GM12878 (cell line): ENCODE measurements around the gene OSBPL7. TPM values are rescaled to one million over a fixed set of nuclear protein-coding genes. Genes with fewer than 3 reads are reported as not detected.

Experiments used
- ATAC-seq: fragments of 200-7000 bp; cut with Tn5 transposase; 3 replicates; pipeline ENCODE4 v1.9.1; 2020; ENCODE audit warnings: mild to moderate bottlenecking, moderate library complexity
- BruUV-seq: library from RNA; stranded (reverse); fragments of 400-500 nt; replicated peaks from 2 replicates; lab custom pipeline; 2021; lab: Mats Ljungman, UMichigan
- CTCF ChIA-PET: fragments of 300-600 bp; sonication (Branson Sonifier 250); formaldehyde crosslinking; extraction: SDS; loops from one replicate; lab custom pipeline; 2021; ENCODE audit warnings: inconsistent platforms; lab: Yijun Ruan, JAX
- POLR2A ChIA-PET: fragments of 350-600 bp; formaldehyde crosslinking; extraction: SDS; loops from one replicate; lab custom pipeline; 2021; ENCODE audit warnings: inconsistent platforms; lab: Charles Lee
- RAD21 ChIA-PET: fragments of 300-600 bp; sonication (Branson Sonifier 250); formaldehyde crosslinking; loops from one replicate; lab custom pipeline; 2023; ENCODE audit warnings: antibody characterized with exemption; ENCODE audit not compliant: unreplicated experiment; lab: Charles Lee
- SMC1A ChIA-PET: fragments of 300-600 bp; sonication (Branson Sonifier 250); formaldehyde crosslinking; loops from one replicate; lab custom pipeline; 2023; ENCODE audit not compliant: unreplicated experiment, uncharacterized antibody; lab: Charles Lee
- DNase-seq: peaks from one replicate; pipeline ENCODE4 v3.0.0-alpha.2; 2011; ENCODE audit warnings: low read depth, low spot score
- FAIRE-seq: peaks from 3 replicates; lab custom pipeline; 2011; peaks lifted over from hg19 to GRCh38; lab: Jason Lieb, UNC
- H2AFZ ChIP-seq: 2 replicates; pipeline ENCODE4 v1.6.0; 2011; ENCODE audit warnings: low read depth, low read length, control low read depth; ENCODE audit not compliant: control insufficient read depth
- H3K27ac ChIP-seq: 2 replicates; pipeline ENCODE4 v1.5.1; 2011; ENCODE audit warnings: control low read depth; ENCODE audit not compliant: control insufficient read depth, insufficient read depth
- H3K27me3 ChIP-seq, 2 experiments: replicated peaks in 1 of 2; 2 replicates each; pipeline versions ENCODE4 v1.6.0 to v1.6.1; 2011; ENCODE audit warnings: low read length in 1 of 2; ENCODE audit not compliant: control insufficient read depth in 2 of 2, insufficient read depth in 2 of 2
- H3K36me3 ChIP-seq, 2 experiments: 2 replicates each; pipeline ENCODE4 v1.5.1; 2011; ENCODE audit warnings: low read length in 1 of 2; ENCODE audit not compliant: control insufficient read depth in 2 of 2, insufficient read depth in 2 of 2
- H3K4me1 ChIP-seq: 2 replicates; pipeline ENCODE4 v1.6.1; 2011; ENCODE audit warnings: mild to moderate bottlenecking, low read length, moderate library complexity, mixed read lengths; ENCODE audit not compliant: control insufficient read depth, insufficient read depth
- H3K4me2 ChIP-seq: 2 replicates; pipeline ENCODE4 v1.6.0; 2011; ENCODE audit warnings: control low read depth; ENCODE audit not compliant: control insufficient read depth, insufficient read depth
- H3K4me3 ChIP-seq: fragments of 200-600 bp; sonication (generic); 2 replicates; pipeline ENCODE4 v1.5.1; 2016
- H3K79me2 ChIP-seq: 2 replicates; pipeline ENCODE4 v1.6.0; 2011; ENCODE audit warnings: low read length; ENCODE audit not compliant: control insufficient read depth, insufficient read depth
- H3K9ac ChIP-seq: 2 replicates; pipeline ENCODE4 v1.8.0; 2011; ENCODE audit warnings: low read length, control low read depth, mixed read lengths; ENCODE audit not compliant: control insufficient read depth, insufficient read depth
- H3K9me3 ChIP-seq: replicated peaks from 3 replicates; pipeline ENCODE4 v1.5.1; 2011; ENCODE audit warnings: mild to moderate bottlenecking, low read length; ENCODE audit not compliant: control insufficient read depth, insufficient read depth
- H4K20me1 ChIP-seq: 2 replicates; pipeline ENCODE4 v1.6.0; 2011; ENCODE audit not compliant: control insufficient read depth, insufficient read depth
- CREM ChIP-seq: IDR thresholded peaks from 2 replicates; pipeline ENCODE4 v1.6.1; 2014; ENCODE audit warnings: antibody characterized with exemption, low read depth
- ETV6 ChIP-seq, 2 experiments: fragments of 450-650 bp in 1 of 2; IDR thresholded peaks in 1 of 2; conservative IDR thresholded peaks in 1 of 2; 2 replicates each; pipeline ENCODE4 v1.6.1; 2014; ENCODE audit warnings: antibody characterized with exemption in 1 of 2, borderline replicate concordance in 1 of 2, low read depth in 1 of 2, mild to moderate bottlenecking in 1 of 2, moderate library complexity in 1 of 2
- GABPA ChIP-seq: IDR thresholded peaks from 2 replicates; pipeline ENCODE4 v1.6.1; 2014; ENCODE audit warnings: antibody characterized with exemption, low read depth, mild to moderate bottlenecking, inconsistent platforms
- GATAD2B ChIP-seq: fragments of 450-650 bp; conservative IDR thresholded peaks from 2 replicates; pipeline ENCODE4 v1.6.1; 2017; ENCODE audit warnings: low read depth, mild to moderate bottlenecking, moderate library complexity
- LARP7 ChIP-seq: fragments of 450-650 bp; IDR thresholded peaks from 2 replicates; pipeline ENCODE4 v1.6.1; 2017; ENCODE audit warnings: mild to moderate bottlenecking
- MEF2B ChIP-seq: fragments of 450-650 bp; IDR thresholded peaks from 2 replicates; pipeline ENCODE4 v1.6.1; 2018; ENCODE audit warnings: mild to moderate bottlenecking, moderate library complexity; ENCODE audit not compliant: partially characterized antibody, poor library complexity, severe bottlenecking
- MYB ChIP-seq: fragments of 150-350 bp; IDR thresholded peaks from 2 replicates; pipeline ENCODE4 v1.6.1; 2014; ENCODE audit warnings: mild to moderate bottlenecking, low read depth, low read length, borderline replicate concordance
- NFYB ChIP-seq: IDR thresholded peaks from 2 replicates; pipeline ENCODE4 v1.6.1; 2011; ENCODE audit warnings: low read depth, mild to moderate bottlenecking, low read length, improper control_type of control experiment, moderate library complexity; ENCODE audit not compliant: insufficient read depth
- ZNF207 ChIP-seq: fragments of 450-650 bp; IDR thresholded peaks from 2 replicates; pipeline ENCODE4 v1.6.1; 2014; ENCODE audit warnings: antibody characterized with exemption, mild to moderate bottlenecking, borderline replicate concordance
- ZSCAN29 ChIP-seq: fragments of 450-650 bp; IDR thresholded peaks from 2 replicates; pipeline ENCODE4 v1.6.1; 2017; ENCODE audit warnings: mild to moderate bottlenecking, moderate library complexity
- WGBS: methylation state at CpG from one replicate; pipeline ENCODE4 v1.1.6; 2016; ENCODE audit warnings: low lambda C conversion rate; ENCODE audit not compliant: insufficient replicate concordance, insufficient coverage; ENCODE audit errors: missing lambda C conversion rate; 5-methylcytosine and 5-hydroxymethylcytosine counted together
- in situ Hi-C: fragments of 300-500 bp; cut with MboI; formaldehyde crosslinking; loops from 9 replicates; pipeline ENCODE4 v1.14.3; 2018; ENCODE audit warnings: mixed read lengths
- intact Hi-C: fragments of 100-400 bp; cut with micrococcal nuclease; formaldehyde crosslinking; loops from one replicate; pipeline ENCODE4 v1.14.2; 2022; ENCODE audit not compliant: unreplicated experiment
- polyA plus RNA-seq, 11 experiments: library from polyadenylated mRNA; depleted of rRNA in 4 of 11; unstranded in 6 of 11; stranded (reverse) in 5 of 11; fragments of >200 nt; fragmentation: Nextera tagmentation in 4 of 11; fragmentation: Illumina TruSeq in 1 of 11; extraction: Ambion mirVana in 4 of 11; extraction: Trizol in 1 of 11; gene quantifications; 1 replicate in 1 of 11; 2 replicates in 10 of 11; pipeline versions ENCODE4 v1.2.1 to v1.2.3, GENCODE V29; 2011 to 2016; ENCODE audit warnings: inconsistent platforms in 2 of 11, missing spikeins in 2 of 11, low read depth in 1 of 11
- total RNA-seq, 4 experiments: library from RNA; depleted of rRNA in 3 of 4; stranded (reverse); fragments of >200 nt in 3 of 4; fragmentation: Illumina TruSeq in 1 of 4; extraction: Trizol in 1 of 4; gene quantifications; 2 replicates each; pipeline versions ENCODE4 v1.2.1 to v1.2.3, GENCODE V29; 2013 to 2021
- TF ChIP-seq, protein P1 (sequence below): fragments of 450-650 bp; IDR thresholded peaks from 2 replicates; pipeline ENCODE4 v1.6.1; 2016; ENCODE audit warnings: mild to moderate bottlenecking
- TF ChIP-seq, protein P2 (sequence below): fragments of 150-350 bp; IDR thresholded peaks from 2 replicates; pipeline ENCODE4 v1.6.1; 2016; ENCODE audit warnings: low read depth, low read length
- TF ChIP-seq, protein P3 (sequence below): fragments of 450-650 bp; IDR thresholded peaks from 2 replicates; pipeline ENCODE4 v1.6.1; 2017; ENCODE audit warnings: mild to moderate bottlenecking, moderate library complexity

Gene OSBPL7
- total and polyA plus RNA-seq, 10 of the 15 experiments (the other 5 are each of a cell fraction or from before 2014, with no cell fraction given) = 0.50 to 16.1 (median 6.7) TPM

GRCh38 chr17:47813512-47814031, 8.0 kb downstream of the OSBPL7 start (continued):
- no peak for TF ChIP-seq MEF2B
- no peak for TF ChIP-seq MYB
- TF ChIP-seq LARP7 = no peak
- TF ChIP-seq ZSCAN29 = no peak
- TF ChIP-seq GATAD2B = no peak
- TF ChIP-seq, protein P1, sequence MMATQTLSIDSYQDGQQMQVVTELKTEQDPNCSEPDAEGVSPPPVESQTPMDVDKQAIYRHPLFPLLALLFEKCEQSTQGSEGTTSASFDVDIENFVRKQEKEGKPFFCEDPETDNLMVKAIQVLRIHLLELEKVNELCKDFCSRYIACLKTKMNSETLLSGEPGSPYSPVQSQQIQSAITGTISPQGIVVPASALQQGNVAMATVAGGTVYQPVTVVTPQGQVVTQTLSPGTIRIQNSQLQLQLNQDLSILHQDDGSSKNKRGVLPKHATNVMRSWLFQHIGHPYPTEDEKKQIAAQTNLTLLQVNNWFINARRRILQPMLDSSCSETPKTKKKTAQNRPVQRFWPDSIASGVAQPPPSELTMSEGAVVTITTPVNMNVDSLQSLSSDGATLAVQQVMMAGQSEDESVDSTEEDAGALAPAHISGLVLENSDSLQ = no peak

DNA sequence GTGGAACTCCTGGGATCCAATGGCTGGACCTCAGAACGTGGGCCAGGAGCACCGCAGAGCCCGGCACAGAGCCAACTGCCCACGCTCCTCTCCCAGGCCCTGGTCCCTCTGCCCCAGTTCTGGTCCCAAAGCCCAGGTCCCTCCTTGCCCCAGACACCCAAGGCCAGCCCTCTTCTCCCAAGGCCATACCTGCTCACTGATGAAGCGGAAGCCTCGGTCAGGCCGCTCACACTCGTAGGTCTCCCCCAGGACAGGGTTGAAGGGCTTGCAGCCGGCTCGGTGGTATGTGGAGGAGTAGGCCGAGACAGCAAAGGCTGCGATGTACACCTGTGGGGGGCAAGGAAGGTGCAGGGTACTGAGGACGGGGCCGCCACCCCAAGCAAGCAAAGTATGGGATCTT, 8.5 kb downstream of the OSBPL7 start:
- no peaks in the 10 kb centered on the region for H3K27me3 ChIP-seq
- no peaks in the 10 kb centered on the region for H3K4me1 ChIP-seq
- no peak overlapping the region for H3K4me3 ChIP-seq
- ChIA-PET SMC1A (no interaction called here), CTCF (no interaction called here), RAD21 (no interaction called here), POLR2A (interaction anchor here (0.6 kb wide), 1 partner anchor 42 kb away, joined by 3 read pairs; no protein-coding TSS in a partner anchor)
- 87% methylated on average over 14 of the region's 14 CpGs for WGBS
- BruUV-seq = no TSS peak
- ATAC-seq (no peak), DNase-seq (no peak), FAIRE-seq (no peak)
- H3K79me2 ChIP-seq = no peaks in the 10 kb centered on the region
- peaks cover 11% of the 10 kb centered on the region in 2 experiments; a peak in 3 of 4 replicates for H3K36me3 ChIP-seq
- in situ Hi-C loops = no loop called here
- intact Hi-C loops = no loop called here
- no peaks in the 10 kb centered on the region for H4K20me1 ChIP-seq
- H3K4me2 ChIP-seq = no peak overlapping the region
- H3K9me3 ChIP-seq = no peaks in the 10 kb centered on the region
- H2AFZ ChIP-seq = no peak overlapping the region
- no peak overlapping the region for H3K27ac ChIP-seq
- H3K9ac ChIP-seq = no peak overlapping the region
- TF ChIP-seq NFYB (no peak), ZNF207 (no peak), GABPA (no peak), ETV6 (conservative IDR thresholded peaks at IDR 0.05 in 1 of 2, IDR thresholded peaks at IDR 0.05 in 1 of 2; ENCODE audit: borderline replicate concordance in 1 of 2, low read depth in 1 of 2) (no peak), CREM (no peak)
- TF ChIP-seq, protein P2, sequence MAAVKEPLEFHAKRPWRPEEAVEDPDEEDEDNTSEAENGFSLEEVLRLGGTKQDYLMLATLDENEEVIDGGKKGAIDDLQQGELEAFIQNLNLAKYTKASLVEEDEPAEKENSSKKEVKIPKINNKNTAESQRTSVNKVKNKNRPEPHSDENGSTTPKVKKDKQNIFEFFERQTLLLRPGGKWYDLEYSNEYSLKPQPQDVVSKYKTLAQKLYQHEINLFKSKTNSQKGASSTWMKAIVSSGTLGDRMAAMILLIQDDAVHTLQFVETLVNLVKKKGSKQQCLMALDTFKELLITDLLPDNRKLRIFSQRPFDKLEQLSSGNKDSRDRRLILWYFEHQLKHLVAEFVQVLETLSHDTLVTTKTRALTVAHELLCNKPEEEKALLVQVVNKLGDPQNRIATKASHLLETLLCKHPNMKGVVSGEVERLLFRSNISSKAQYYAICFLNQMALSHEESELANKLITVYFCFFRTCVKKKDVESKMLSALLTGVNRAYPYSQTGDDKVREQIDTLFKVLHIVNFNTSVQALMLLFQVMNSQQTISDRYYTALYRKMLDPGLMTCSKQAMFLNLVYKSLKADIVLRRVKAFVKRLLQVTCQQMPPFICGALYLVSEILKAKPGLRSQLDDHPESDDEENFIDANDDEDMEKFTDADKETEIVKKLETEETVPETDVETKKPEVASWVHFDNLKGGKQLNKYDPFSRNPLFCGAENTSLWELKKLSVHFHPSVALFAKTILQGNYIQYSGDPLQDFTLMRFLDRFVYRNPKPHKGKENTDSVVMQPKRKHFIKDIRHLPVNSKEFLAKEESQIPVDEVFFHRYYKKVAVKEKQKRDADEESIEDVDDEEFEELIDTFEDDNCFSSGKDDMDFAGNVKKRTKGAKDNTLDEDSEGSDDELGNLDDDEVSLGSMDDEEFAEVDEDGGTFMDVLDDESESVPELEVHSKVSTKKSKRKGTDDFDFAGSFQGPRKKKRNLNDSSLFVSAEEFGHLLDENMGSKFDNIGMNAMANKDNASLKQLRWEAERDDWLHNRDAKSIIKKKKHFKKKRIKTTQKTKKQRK = no peak
- TF ChIP-seq, protein P3, sequence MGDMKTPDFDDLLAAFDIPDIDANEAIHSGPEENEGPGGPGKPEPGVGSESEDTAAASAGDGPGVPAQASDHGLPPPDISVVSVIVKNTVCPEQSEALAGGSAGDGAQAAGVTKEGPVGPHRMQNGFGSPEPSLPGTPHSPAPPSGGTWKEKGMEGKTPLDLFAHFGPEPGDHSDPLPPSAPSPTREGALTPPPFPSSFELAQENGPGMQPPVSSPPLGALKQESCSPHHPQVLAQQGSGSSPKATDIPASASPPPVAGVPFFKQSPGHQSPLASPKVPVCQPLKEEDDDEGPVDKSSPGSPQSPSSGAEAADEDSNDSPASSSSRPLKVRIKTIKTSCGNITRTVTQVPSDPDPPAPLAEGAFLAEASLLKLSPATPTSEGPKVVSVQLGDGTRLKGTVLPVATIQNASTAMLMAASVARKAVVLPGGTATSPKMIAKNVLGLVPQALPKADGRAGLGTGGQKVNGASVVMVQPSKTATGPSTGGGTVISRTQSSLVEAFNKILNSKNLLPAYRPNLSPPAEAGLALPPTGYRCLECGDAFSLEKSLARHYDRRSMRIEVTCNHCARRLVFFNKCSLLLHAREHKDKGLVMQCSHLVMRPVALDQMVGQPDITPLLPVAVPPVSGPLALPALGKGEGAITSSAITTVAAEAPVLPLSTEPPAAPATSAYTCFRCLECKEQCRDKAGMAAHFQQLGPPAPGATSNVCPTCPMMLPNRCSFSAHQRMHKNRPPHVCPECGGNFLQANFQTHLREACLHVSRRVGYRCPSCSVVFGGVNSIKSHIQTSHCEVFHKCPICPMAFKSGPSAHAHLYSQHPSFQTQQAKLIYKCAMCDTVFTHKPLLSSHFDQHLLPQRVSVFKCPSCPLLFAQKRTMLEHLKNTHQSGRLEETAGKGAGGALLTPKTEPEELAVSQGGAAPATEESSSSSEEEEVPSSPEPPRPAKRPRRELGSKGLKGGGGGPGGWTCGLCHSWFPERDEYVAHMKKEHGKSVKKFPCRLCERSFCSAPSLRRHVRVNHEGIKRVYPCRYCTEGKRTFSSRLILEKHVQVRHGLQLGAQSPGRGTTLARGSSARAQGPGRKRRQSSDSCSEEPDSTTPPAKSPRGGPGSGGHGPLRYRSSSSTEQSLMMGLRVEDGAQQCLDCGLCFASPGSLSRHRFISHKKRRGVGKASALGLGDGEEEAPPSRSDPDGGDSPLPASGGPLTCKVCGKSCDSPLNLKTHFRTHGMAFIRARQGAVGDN = no peak
